Measurements from ENCODE around the gene SLC39A6.
"Not testable (repeated sequence)": the region's sequence is repeated elsewhere in the genome, so short reads cannot be mapped to it uniquely, and the experiment has no call there.

Gene SLC39A6

DNA sequence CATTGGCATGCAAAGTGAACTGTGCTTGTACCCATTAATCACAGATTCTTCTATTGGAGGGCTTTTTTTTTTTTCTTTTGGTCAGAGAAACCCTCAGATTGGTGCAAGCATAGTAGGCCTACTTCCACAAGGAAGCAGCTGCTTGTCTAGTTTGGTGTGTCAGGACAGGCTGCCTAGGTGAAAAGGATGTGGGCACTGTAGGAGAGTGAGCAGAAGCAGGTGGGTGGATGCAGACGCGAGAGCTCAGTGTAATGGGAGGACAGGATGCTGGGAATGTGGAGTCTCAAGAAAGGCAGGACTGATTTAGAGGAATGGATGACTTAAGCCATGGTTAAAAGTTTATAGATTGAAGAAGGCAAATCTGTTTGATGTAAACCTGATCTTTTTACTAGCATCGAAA, 3.6 kb upstream of the SLC39A6 start:
- no peak for DNase-seq (ENCODE audit: low read depth)

DNA sequence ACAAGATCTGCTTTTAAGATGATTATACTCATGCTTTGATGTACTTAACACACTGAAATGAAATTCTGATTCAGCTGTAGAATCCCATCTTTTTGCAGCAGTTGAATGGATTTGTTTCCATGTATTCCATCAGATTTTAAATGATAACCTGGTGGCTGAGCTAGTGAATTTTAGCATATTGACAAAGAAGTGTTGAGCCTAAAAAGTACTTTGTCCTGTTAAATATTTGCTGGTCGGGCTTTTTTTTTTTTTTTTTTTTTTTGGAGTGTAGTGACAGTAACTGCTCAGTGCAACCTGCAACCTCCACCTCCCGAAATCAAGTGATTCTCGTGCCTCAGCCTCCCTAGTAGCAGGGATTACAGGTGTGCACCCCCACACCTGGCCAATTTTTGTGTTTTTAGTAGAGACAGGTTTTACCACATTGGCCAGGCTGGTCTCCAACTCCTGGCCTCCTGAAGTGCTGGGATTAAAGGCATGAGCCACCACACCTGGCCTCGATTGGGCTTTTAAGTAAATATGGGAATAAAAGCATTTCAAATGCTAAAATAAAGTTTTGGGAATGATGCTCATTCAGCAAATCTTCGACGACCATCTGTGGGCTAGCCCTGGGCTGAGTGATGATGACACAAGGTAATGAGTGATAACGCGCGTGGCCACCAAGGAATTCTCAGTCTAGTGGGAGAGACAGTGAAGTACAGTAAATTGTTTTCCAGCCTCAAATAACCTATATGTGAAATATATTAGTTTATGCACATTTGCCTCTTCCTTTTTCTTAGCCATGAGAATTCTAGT, 2.7 kb upstream of the SLC39A6 start:
- DNase-seq (ENCODE audit: low read depth) = no peak

DNA sequence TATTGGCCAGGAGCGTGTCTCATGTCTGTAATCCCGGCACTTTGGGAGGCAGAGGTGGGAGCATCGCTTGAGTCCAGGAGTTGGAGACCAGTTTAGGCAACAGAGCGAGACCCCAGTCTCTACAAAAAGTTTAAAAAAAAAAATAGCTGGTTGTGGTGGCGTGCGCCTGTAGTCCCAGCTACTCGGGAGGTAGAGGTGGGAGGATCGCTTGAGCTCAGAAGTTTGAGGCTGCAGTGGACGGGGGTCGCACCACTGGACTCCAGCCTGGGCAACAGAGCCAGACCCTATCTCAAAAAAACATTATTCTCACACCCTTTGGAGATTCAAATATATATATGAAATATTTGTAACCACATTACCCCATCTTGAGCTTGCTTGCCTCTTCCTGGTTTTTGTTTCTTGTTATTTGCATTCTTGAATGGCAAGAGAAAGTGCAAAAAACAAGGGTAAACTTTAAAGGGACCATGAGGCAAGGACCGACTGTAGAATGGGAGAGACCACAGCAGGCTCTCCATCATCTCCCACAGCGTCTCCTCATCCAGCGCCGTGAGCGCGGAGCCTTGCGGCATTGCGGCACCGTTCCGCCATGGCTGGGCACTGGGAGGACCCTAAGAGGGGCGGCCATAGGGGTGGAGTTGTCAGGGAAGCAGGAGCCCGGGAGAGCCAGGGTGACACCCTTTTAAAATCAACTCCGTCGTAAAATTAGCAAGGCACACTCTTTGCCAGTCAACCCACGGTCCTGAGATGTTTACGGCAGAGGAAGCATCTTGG, 1.9 kb upstream of the SLC39A6 start:
- no peak for DNase-seq (ENCODE audit: low read depth)

DNA sequence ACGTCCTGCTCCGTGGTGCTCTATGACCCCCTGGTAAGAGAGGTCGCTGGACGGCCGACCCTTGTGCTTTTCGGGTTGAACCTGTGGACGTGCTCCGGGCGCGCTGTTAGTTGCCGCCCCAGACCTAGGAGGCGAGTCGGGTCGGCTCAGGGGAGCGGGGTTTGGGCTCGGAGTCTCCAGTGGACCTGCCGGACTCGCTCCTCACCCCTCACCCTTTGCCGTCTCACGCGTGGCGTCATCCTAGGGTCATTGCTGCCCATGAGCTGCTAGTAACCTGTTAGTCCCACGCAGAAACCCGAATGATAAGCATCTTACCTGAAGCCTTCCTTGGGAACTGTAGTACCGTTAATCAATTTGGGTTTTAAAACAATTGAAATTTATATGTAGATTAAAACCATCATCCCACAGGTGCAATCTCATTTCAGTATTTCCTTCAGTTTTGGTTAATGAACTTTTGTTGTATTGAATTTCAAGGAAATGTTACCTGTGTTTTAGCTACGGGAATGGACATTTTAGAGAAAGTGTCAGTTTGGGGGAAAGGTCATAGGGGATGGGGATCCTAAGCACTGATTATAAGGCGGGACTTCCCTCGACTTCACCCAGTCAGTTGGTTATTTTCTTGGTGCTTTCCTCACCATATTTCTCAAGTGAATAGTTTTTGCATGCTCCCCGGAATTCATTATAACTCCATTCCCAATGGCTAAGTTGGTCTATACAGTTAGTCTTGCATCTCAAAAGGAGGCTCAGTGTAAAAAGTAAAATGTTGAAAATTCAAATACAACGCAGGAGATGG, 1.1 kb upstream of the SLC39A6 start:
- DNase-seq (ENCODE audit: low read depth) = no peak

DNA sequence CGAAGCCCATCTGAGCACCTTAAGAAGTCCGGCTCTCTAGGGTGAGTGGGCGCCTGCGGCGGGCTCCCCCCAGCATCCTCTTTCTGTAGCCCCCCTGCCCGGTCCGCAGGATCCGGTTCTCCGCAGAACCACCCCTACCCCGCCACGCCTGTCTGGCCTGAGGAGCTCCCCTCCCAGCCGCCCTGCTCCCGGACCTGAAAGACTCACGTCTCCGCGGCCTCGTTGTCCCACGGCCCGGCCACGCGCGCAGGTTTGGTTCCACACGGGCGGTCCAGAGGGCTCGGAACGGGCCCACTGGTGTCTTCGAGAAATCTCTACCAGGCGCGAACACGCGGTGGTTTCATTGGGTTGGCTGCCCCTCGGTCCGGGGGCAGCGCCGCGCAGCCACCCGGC, 237 bp downstream of the SLC39A6 start:
- DNase-seq (ENCODE audit: low read depth) = no peak

DNA sequence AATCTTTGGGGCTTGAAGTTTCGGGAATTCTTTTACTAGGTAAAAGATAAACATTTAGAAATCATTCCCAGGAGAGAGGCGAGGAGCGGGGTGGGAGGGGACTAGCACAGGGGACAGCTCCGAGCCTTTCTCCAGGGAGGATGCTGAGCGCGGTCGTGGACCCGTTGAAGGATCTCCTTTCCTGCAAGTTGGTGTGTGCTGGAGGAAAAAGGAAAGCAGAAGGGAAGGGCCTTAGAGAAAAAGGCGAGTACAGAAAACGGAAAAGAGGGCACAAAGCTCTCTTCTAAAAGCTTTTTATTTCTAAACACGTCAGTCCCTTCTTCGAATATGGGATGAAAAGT, 640 bp downstream of the SLC39A6 start:
- no peak for DNase-seq (ENCODE audit: low read depth)

DNA sequence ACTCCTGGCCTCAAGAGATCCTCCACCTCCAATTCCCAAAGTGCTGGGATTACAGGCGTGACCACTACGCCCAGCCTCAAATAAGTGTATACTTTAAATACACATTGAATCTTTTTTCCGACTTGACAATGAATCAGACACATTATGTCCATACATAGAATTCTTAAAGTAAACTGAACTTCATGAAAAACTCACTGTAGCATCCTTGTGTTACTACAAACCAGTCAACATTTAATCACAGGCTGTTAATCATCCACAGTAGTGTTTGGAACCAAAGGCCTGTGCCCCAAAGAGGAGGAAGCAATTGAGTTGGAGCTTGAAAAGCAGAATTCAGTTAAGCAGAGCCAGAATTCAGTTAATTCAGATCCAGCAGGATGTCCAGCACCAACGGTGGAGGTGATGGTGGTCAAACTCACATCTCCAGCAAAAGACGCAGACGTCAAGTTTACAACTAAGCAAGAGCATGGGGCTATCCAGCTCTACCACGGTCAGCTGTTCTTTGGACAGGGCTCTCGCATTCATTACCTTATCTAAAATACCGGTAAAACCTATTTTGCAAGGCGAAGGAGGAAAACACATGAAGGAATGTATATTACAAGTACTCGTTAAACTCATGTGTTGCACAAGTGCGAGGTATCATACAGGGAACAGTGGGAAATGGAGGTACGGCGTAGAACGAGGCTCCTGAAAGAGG, 1.2 kb downstream of the SLC39A6 start:
- no peak for DNase-seq (ENCODE audit: low read depth)

DNA sequence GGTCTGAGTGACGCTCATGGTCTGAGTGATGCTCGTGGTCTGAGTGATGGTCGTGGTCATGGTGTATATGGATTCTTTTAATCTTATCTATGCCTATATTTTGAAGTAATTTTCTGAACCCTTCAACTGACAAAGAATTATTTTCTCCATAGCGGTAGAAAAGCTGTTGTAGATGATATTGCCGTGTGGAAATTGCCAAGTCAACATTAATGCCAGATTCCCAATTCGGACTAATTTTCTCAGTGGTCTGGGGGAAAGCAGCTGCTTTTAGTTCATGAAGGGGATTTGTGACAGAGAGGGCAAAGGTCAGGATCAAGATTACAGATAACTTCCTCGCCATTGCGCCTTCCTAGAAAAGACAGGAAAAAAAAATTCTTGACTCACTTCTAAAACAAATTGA, 2.5 kb downstream of the SLC39A6 start:
- DNase-seq (ENCODE audit: low read depth) = no peak

DNA sequence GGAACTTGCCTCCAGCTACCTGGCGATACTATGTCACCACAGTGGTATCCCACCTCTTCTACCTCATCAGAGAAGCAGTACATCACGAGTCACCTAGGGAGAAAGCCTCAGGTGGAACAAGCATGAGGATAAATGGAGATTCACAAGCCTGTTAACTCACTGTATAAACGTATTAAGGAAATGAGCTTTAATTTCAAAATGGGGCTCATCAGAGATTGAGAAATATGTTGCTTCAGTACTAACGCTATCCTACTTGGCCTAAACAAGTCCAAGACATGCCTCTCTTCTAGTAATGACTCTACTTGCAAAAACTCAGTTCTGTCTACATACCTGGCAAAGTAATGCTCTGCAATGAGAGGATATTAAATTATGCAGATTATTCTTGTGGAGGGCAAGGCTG, 4.3 kb downstream of the SLC39A6 start:
- no peak for DNase-seq (ENCODE audit: low read depth)

DNA sequence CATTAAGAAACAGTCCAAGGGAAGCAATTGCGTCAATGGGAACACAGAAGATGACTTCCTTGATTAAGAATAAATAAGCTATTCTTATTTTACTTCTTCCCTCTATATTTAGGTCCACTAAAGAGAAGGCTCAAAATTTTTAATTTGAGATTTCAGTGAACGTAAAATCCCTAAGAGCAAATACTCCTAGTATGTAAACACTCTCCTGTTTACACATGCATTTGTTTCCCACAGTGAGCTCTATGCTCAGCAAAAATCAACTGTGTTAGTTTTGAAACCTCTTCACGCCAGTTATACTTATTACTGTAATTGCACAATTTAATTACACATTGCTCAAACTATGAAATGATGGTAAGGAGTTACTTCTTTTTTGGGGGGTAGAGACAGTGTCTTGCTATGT, 8.8 kb downstream of the SLC39A6 start:
- no peak for DNase-seq (ENCODE audit: low read depth)

DNA sequence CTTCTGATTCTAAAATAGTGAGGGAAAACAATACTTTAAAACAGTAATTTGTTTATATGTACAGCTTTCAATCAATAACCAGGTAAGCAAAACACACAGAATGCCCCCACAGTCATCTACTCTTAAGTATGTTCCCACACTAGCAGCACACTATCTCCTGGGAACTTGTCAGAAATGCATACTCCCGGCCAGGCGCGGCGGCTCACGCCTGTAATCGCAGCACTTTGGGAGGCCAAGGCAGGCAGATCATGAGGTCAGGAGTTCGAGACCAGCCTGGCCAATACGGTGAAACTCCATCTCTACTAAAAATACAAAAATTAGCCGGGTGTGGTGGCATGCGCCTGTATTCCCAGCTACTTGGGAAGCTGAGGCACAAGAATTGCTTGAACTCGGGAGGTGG, 12.4 kb downstream of the SLC39A6 start:
- DNase-seq (ENCODE audit: low read depth) = not testable (repeated sequence)

DNA sequence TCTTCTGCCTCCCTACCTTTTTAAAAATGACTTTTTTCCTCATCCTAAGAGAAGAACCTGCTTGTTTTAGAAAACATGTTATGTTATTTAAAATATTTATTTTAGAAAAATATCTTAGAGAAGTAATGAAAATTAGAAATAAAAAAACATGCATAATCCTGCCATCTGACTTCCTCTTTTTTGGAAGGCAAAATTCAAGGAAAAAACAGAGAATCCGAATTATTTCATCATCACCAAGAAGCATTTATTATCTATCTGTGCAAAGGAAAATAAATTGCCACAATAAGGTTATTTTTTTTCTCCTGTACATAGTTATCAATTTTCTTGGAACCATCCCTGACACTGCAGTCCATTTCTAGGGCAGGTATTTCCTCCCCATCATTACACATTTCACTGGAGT, 14.4 kb downstream of the SLC39A6 start:
- DNase-seq (ENCODE audit: low read depth) = no peak

DNA sequence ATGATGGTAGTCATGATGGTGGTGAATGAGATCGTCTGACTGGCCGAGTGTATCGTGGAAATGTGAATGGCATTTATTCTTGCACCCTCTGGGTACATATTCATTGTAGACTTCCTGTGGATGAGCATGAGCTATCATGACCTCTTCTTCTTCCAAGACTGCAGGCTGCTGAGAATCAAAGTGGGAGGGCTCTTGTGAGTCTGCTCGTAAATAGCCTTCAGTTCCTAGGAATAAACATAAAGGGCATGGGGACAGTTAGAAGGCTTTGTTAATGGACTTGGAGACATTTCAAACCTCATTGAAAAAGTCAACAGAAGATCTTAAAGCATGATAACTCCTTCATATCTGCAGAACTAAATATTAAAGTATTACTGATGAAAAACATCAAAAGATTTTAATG, 14.9 kb downstream of the SLC39A6 start:
- DNase-seq (ENCODE audit: low read depth) = no peak

DNA sequence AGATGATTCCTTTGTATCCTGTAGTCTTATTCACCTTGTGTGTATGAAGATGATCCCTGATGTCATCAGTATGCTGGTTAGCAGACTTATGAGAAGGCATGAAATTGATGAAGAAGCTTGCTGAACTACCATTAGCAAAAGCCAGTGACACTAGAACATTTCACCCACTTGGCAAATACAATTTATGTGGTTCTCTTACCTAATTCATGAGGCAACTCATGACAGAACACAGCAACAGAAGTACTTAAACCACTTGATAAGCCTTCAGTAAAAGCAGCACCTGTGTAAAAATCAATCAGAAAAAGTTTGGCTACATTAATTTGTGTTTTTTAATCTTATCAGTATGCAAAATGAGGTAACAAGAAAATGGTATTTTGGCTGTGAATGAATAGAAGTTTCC, 16.8 kb downstream of the SLC39A6 start:
- no peak for DNase-seq (ENCODE audit: low read depth)

DNA sequence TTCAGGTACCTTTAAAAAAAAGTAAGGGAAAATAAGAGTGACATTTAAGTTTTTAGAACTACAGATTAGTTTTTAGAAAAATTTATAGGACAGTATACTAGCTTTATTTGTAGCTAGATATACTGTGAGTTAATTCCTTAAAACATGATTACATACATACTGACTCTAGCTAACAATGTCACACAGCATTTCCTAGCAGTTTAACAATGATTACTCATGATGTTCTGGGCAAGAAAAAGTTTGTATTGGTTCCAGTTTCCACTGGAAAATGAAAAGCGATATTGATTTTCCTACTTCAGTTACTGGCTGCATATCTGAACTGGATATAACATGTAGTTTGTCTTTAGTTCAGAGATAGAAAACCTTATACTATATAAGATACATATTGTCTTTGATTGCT, 19.4 kb downstream of the SLC39A6 start:
- no peak for DNase-seq (ENCODE audit: low read depth)

DNA sequence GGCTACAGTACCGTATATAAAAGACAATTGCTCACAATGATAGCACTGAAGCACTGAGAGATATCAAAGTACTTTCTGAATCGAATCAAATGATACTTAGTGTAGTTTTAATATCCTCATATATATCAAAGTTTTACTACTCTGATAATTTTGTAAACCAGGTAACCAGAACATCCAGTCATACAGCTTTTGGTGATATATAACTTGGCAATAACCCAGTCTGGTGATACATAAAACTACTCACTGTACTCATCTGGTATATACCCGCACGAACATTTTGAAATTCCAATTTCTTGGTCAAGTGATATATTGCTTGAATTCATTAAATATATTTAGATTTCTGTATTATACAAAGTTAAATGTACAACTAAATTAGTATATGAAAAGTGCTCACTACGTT, 20.5 kb downstream of the SLC39A6 start:
- no peak for DNase-seq (ENCODE audit: low read depth)

DNA sequence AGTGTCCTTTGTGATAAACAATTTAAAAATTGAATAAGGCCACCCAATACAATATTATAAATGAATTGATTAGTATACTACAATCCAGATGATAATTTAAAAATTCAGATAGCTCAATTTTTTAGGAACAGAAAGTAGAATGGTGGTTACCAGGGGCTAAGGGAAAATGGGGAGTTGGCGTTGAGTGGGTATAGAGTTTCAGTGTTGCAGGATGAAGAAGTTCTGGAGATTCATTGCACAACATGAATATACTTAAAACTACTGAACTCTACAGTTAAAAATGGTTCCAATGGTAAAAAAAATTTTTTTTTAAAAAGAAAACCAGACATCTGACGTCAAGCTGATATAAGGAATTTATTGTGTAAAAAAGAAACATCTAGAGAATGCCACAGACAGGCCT, 20.9 kb downstream of the SLC39A6 start:
- no peak for DNase-seq (ENCODE audit: low read depth)

DNA sequence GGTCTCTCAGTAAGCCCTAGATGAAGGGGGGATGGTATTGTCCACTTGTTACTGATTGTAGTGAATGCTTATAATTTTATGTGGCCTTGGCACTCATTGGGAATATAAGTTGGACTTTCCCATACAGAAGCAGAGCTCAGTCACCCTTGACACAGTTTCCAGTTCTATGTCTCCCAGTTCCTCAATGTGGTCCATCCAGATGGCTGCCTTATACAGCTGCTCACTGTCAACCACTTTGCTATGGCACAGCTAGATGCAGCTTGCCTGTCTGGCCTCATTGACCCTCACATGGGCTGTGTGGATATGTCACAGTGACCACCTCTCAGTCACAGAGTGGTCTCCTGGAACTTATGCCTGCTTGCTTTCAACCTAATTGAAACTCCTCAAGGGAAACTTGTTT, 21.7 kb downstream of the SLC39A6 start:
- DNase-seq (ENCODE audit: low read depth) = no peak

DNA sequence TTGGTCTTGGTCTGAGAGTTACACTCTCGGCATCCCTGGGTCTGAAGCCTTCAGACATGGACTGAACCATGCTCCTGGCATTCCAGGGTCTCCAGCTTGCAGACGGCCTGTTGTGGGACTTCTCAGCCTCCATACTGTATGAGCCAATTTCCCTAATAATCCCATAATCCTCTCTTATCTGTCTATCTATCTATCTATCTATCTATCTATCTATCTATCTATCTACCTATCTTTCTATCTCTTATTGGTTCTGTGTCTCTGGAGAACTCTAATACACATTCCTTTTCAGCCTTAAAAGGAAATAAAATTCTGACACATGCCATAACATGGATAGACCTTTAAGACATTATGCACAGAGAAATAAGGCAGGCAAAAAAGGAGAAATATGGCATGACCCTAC, 24.4 kb downstream of the SLC39A6 start:
- DNase-seq (ENCODE audit: low read depth) = no peak

DNA sequence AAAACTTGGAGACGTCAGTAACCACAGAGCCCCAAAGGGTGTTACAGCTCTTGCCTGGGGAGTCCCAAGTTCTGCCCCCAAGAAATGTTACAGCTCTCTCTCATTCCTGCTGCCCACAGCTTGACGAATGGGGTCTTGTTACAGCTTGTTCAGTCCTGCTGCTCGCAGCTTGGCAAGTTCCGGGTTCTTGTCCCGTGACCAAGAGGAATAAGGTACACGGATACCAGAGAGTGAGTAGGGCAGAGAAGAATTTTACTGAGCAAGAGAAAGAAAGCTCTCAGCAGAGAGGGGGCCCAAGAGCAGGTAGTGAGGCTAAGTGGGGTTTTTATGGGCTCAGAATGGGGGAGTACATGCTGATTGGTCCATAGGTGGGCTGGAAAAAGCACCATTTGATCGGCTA, 27.2 kb downstream of the SLC39A6 start:
- DNase-seq (ENCODE audit: low read depth) = no peak

DNA sequence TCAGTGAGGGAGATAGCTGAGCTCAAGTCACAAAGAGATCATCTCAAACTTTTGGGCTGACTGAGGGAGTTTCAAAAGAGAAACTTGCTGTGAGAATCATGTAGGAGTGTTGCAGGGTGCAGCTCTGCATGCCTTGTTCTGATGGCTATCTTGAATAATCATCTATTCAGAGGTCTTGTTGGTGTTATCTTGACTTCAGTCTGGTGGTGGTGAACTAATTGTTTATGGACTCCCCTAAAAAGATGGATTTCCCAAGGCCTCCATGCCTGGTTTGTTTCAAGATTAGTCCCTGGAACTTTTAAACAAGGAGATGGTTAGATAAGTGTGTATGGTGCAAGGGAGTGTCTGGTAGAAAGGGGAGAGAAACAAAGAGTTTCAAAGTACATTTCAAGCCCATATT, 29.8 kb downstream of the SLC39A6 start:
- no peak for DNase-seq (ENCODE audit: low read depth)

DNA sequence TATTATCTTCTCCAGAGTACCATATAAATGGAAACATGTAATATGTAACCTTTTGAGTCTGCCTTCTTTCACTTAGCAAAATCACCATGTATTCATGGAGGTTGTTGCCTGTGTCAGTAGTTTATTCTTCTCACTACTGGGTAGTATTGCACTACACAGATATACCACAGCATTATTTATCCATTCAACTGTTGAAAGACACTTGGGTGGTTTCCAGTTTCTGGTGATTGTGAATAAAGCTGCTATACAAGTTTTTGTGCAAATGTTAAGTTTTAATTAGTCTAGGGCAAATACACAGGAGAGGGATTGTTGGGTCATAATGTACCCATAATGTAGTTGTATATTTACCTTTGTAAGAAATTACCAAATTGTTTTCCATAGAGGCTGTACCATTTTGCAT, 32.2 kb downstream of the SLC39A6 start:
- DNase-seq (ENCODE audit: low read depth) = no peak

Data from HS-27A (cell line).